ENCODE data around the gene CORO1C.
A peak's percentile ranks its signal among the peaks of the same experiment; 100 is the strongest.
"Not testable (repeated sequence)": the region's sequence is repeated elsewhere in the genome, so short reads cannot be mapped to it uniquely, and the experiment has no call there.

CORO1C gene

DNA sequence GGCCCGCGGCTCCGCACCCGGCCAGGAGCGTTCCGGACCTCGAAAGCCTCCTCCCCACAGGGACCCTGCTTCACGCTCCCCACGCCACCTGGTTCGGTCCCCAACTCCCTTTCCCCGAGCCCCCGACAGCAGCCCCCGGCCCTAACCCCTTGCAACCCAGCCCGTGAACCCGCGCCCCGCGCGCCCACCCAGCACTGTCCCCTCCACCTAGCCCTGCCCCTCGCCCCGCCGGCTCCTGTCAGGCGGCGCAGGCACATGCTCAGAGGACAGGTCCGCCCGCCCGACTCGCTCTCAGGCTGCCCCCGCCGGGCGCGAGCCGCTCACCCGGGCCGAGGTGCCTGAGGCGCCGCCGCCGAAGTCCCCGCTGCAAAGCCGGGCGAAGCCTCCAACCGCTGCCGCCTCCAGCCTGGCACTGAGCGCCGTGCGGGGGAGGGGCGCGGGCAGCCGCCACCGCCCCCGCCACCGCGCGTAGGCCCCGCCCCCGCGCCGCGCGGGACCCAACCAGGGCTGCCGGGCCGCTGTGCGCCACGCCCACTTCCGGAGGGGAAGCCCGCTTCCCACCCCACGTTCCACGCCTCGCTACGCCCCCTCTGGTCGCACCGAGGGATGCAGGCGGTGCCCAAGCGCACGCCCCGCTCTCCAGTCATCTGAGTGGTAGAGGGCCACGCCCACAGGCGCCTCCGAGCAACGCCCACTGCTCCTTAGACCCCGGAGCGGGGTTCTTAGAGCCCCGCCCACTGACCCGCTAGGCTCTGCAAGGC, at the start of gene CORO1C:
Gene CORO1C (minus strand): TSS at position 414 of the 761 bp plus-strand sequence. CDS start 30,200 bp downstream, outside the sequence.
- DNase-seq = peak; percentile 100

GRCh38 chr12:108779998-108780688, 48.8 kb upstream of the CORO1C start:
- DNase-seq = no peak

- DNase-seq = no peak
These were observed 46.7 kb upstream of the CORO1C start for GRCh38 chr12:108778053-108778452.

DNA sequence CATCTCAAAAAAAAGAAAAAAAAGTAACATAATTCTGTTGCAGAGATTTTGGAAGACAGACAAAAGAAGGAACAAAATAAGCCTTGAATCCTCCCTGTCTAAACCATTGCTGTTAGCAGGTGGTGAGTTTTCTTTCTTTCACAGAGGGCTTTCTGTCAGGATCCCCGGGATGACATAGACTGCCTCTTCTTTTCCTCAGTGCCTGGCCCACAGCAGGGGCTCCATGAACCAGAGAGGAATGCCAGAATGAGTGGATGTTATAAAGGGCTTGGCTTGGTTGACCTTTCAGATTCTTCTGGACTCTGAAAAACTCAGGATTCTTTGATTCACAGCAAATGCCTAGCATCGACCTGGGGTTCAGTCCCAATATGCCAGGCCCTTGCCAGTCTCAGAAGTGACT, 45.8 kb upstream of the CORO1C start:
- DNase-seq = no peak

DNA sequence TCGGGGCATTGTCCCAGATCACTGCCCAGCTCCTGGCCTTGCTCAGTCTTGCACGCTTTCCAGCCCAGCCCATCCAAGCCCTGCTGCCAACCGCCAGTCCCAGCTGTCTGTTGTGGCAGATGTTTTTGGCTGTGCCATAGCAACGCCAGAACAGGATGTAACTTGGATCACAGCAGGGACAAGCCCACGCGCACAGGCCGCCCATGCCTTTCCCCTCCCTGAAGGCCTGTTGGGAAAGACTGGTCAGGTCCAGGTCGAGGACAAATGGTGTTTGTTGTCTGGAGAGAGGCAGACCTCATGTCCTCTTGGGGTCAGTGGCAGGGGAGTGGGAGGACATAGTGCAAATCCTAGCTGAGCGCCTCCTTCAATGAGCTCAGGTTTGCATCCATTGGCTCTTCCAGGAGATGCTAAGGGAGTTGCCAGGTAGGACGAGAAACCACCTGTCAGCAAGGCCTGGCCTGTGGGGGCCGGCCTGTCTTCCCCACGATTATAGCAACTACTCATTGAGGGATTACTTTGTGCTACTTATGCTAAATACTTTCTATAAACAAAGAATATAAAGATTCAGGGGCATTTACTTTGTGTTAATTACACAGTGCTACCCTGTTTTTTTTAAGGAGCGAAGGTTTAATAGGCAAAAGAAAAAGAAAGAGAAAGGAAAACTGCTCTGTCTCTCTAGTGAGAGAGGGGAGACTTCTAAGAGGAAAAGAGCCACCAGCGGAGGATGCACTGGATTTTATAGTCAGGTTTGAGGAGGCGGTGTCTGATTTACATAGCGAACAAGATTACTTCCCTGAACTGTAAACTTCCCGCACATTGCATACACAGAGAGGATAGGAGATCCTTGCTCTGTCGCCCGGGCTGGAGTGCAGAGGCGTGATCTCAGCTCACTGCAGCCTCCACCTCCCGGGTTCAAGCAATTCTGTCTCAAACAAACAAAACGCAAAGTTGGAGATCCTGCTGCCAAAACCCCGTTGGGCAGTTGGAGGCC, 42.8 kb upstream of the CORO1C start:
- no peak for DNase-seq

DNA sequence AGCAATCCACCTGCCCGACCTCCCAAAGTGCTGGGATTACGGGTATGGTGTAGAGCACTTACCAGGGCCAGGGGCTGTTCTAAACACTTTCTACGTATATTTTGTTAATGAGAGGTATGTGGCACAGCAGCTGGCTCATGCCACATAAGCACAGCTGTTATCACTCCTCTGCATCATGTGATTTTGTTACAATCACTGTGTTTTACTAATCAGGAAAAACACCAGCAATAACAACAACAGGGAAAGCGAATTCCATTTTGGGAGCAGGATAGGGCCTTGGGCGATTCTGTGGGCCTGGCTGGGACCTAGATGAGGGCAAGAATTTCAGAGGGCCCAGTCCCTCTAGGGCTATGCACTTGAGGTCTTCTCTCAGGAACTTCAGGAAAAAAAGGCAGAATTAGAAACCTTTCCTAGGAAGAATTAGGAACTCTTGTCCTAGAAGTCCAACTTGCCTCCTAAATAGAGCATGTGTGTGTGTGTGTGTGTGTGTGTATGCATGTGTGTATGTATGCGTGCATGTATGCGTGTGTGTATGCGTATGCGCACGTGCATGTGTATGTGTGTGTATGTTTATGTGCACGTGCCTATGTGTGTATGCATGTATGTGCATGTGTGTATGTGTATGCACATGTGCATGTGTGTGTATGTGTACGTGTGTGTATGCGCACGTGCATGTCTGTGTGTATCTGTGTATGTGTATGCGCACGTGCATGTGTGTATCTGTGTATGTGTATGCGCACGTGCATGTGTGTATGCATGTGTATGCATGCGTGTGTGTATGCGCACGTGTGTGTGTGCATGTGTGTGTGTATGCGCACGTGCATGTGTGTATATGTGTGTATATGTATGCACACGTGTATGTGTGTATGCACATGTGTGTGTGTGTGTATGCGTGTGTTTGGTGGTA, 41.8 kb upstream of the CORO1C start:
- no peak for DNase-seq

GRCh38 chr12:108772247-108772646, 40.9 kb upstream of the CORO1C start:
- DNase-seq = no peak

GRCh38 chr12:108771835-108772234, 40.5 kb upstream of the CORO1C start:
- DNase-seq = not testable (repeated sequence)

DNA sequence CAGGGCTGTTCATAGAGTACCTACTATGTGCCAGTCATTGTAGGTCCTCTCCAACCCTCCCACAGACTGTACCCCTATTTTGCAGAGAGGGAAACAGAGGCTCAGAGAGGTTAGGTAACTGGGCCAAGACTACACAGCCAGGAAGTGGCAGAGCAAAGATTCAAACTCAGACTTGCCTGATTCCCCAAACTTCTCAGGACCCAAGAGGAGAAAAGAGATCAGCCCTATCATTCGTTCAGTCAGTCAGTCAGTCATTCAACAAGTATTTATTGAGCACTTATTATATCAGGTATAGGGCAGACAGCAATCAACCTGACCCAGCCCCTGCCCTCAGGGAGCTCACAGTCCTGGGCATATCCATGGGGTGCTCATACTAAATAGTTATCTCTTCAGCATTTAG, 39.6 kb upstream of the CORO1C start:
- DNase-seq = no peak

- no peak for DNase-seq
These were observed 39.0 kb upstream of the CORO1C start for GRCh38 chr12:108770269-108770829.

DNA sequence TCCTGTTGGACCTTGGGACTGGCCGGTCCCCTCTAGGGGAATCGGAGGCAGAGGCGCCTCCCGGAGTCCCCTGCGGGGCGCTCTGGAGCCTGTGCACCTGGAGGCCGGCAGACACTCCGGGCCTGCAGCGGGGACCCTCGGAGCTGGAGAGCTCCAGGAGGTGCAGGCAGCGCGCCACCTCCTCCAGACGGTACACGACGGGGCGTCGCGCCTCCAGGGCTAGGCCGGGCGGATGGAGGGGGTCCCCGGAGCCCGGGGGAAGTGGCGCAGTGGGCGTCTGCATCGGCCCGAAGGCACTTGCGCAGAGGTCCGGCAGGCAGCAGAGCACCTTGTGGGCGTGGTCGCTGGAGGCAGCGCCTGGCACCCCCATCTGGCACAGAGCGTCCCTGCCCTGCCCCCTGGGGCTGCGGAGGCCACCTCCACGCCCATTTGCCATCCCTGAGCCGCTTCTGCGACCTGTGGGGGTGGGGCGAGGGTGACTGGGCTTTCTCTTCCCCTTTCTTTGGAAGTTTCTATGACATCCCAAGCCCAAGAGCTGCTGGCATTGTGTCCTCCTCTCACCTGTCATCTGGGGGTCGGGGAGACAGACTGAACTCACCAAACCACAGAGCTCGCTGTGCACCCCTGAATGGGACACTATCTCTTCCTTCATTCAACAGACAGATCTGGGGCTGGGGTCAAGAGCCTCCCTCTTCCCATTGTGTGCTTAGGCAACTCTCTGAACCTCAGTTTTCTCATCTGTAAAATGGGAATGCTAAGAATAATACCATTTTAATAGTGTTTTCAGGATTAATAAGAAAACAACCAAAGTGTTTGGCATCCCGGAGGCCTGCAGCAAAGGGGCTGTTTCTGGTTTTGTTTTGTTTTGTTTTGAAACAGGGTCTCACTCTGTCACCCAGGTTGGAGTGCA, 37.5 kb upstream of the CORO1C start:
- DNase-seq = peak; percentile 53

GRCh38 chr12:108766294-108766693, 35.0 kb upstream of the CORO1C start:
- no peak for DNase-seq

GRCh38 chr12:108765289-108765764, 34.0 kb upstream of the CORO1C start:
- no peak for DNase-seq

DNA sequence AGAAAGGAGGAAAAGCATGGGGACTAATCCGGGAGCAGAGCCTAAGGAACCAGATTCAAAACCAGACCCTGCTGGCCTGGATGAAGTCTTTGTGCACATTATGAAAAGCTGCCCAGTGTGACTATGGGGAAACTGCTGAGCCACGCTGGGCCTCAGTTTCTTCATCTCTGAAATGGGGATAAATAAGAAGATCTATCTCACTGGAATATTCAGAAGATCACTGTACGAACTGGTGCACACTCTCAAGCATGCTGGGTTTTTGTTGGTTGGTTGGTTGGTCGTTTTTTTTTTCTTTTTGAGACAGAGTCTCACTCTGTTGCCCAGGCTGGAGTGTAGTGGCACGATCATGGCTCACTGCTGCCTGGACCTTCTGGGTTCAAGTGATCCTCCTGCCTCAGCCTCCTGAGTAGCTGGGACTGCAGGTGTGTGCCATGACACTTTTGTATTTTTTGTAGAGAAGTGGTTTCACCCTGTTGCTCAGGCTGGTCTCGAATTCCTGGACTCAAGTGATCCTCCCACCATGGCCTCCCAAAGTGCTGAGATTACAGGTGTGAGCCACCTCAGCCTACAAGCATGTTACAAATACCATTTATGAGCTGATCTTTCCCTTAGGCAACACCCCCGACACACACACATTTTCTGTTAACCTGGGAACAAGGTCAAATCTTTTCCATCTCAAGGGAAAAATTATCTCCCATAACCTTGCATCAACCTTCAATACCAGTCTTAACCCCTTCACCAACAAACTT, 33.4 kb upstream of the CORO1C start:
- DNase-seq = no peak

- DNase-seq = no peak
These were observed 29.9 kb upstream of the CORO1C start for GRCh38 chr12:108761226-108761625.

DNA sequence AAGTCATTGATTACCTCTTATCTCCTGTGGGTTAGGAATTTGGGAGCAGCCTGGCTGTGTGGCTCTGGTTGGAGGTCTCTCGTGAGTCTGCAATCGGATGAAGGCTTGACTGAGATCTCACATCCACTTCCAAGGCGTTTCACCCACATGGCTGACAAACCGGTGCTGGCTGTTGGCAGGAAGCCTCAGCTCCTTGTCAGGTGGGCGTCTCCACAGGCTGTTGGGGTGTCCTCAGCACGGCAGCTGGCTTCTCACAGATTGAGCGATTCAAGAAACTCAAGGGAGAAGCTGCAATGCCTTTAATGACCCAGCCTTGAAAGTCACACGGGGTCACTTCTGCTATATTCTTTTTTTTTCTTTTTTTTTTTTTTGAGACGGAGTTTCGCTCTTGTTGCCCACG, 28.6 kb upstream of the CORO1C start:
- no peak for DNase-seq

GRCh38 chr12:108757856-108758255, 26.5 kb upstream of the CORO1C start:
- DNase-seq = no peak

DNA sequence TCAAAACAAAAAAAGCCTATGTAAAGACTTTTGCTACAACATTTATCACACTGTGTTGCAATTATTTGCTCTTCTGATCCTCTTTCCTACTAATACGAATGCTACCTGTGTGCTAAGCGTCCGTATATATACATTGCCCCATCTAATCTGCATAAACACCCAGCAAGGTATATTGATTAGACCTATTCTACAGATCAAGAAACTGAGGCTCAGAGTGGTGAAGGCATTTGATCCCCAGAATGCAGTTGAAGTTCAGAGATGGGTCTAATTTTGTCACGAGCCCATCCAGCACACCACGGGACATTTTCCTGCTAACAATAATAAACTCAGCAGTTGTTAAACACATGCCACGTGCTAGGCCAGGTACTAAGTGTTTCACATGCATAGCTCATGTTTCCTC, 25.1 kb upstream of the CORO1C start:
- DNase-seq = no peak

DNA sequence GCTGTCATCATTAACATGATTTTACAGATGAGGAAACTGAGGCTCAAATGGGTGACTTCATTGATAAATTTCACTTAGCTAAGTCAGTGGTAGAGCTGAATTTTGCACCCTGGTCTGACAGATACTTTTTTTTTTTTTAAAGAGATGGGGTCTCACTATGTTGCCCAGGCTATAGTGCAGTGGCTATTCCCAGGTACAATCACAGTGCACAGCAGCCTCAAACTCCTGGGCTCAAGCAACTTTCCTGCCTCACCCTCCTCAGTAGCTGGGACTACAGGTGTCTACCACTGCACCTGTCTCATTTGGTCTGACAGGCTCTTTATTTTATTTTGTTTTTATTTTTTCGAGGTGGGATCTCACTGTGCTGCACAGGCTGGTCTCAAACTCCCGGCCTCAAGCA, 24.2 kb upstream of the CORO1C start:
- no peak for DNase-seq

GRCh38 chr12:108753976-108754375, 22.7 kb upstream of the CORO1C start:
- DNase-seq = peak; percentile 51

Data from retina (tissue), 1 donor.